Cardiac fibroblast (primary cell): ENCODE data around the gene VTCN1.

Experiments used
- DNase-seq, 2 donors: peaks; one replicate each; pipeline versions ENCODE4 v3.0.0 to v3.0.0-alpha.2; 2010; ENCODE audit warnings: low read depth in 2 of 2
- H3K4me3 ChIP-seq, 2 donors: replicated peaks in 1 of 2; 1 replicate in 1 of 2; 2 replicates in 1 of 2; pipeline ENCODE4 v1.5.1; 2011; ENCODE audit warnings: low read depth in 2 of 2, low read length in 2 of 2, mild to moderate bottlenecking in 2 of 2, moderate library complexity in 1 of 2
- TF ChIP-seq, protein P1 (sequence below): IDR thresholded peaks from one replicate; pipeline ENCODE4 v1.5.1; 2011; ENCODE audit warnings: low read depth, mild to moderate bottlenecking, low read length, inconsistent platforms

VTCN1 gene

DNA sequence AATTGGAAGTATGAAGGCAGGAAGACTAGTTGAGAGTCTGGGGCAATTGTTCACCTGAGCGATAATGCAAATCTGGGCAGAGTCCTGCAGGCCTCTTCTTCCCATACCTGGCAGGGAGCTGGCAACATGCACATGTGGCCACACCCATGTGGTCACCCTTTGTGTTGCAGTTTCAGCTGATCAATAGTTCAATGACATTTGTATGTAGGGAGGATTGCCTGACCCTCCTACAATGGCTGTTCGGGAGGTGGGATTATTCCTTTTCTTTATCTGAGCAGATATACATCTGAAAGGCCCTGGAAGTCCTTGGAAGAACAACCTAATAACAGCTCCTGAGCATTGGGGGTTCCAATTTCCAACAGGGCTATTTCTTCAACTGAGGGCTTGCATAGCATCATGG lies 74.0 kb downstream of the VTCN1 start:
- TF ChIP-seq, protein P1, sequence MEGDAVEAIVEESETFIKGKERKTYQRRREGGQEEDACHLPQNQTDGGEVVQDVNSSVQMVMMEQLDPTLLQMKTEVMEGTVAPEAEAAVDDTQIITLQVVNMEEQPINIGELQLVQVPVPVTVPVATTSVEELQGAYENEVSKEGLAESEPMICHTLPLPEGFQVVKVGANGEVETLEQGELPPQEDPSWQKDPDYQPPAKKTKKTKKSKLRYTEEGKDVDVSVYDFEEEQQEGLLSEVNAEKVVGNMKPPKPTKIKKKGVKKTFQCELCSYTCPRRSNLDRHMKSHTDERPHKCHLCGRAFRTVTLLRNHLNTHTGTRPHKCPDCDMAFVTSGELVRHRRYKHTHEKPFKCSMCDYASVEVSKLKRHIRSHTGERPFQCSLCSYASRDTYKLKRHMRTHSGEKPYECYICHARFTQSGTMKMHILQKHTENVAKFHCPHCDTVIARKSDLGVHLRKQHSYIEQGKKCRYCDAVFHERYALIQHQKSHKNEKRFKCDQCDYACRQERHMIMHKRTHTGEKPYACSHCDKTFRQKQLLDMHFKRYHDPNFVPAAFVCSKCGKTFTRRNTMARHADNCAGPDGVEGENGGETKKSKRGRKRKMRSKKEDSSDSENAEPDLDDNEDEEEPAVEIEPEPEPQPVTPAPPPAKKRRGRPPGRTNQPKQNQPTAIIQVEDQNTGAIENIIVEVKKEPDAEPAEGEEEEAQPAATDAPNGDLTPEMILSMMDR: no peak
- no peak for DNase-seq
- H3K4me3 ChIP-seq: no peak overlapping the region

DNA sequence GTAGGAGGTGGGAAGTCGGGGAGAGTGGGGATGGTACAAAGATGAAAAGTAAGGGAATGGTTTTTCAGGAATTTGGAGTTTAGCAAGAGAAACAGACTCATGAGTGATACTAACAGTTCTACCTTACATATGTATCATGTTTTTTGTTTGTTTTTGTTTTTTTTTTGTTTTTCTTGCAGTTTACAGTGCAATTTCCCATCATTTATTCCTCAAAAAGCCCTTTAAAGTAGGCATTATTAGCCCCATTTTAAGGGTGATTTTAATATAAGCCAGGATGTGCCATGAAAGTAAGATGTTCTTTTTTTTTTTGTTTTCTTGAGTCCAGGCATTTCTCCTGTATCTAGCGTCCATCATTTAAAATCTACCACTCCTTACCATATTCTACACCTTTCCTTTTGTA lies 75.4 kb downstream of the VTCN1 start:
- DNase-seq: no peak
- H3K4me3 ChIP-seq: no peak overlapping the region
- TF ChIP-seq, protein P1: no peak

DNA sequence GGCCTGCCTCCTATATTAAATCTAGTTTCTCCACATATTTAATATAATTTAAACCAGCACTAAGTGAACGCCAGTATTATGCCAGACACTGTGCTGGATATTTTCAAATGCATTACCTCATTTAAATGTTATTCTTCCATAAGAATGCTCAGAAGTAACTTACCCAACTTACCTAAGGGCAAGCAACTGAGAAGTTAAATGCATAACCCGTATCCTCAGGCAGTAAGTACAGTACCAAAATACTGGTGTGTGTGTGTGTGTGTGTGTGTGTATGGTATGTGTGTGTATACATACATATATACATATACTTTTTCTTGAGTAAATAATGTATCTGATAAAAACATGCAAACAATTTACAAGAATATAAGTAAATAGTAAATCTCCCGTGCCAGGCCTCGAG lies 80.2 kb downstream of the VTCN1 start:
- TF ChIP-seq, protein P1: no peak
- no peak for DNase-seq

DNA sequence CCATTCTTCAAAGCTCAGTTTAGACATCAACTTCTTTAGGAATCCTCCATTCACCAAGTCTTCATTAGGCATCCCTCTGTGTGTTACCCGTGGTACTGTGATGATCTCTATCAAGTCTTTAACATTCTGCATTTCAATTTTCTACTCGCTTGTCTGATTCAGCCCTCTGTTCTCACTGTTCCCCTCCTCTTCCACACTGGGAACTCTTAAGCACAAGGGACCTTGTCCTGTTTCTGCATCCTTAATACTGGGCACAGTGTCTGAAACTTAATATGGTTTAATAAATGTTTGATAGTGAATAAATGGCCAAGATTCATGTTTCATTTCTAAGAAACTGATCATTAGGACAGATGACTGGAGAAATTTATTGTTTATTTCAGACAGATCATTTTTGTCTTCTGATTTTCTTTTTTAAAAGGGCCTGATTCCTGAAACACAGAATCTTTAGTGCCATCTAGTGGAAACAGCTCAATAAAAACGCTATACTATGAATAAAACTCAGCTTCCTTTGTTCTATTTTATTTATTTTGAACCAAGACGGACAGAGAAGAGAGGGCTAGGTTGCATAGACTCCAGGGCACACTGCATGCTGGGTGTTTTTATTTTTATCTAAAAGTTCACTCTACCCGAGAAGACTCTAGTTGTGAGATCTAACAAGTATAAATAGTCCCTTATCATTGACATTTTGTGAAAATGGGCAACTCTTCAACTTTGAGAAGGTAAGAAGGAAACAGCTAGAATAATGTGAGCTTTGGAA lies 82.2 kb downstream of the VTCN1 start:
- no peak overlapping the region for H3K4me3 ChIP-seq
- TF ChIP-seq, protein P1: peak; percentile 48
- DNase-seq: peak; percentile 71 to 72

More for the DNA sequence above, 80.2 kb downstream of the VTCN1 start:
- H3K4me3 ChIP-seq: no peak overlapping the region

DNA sequence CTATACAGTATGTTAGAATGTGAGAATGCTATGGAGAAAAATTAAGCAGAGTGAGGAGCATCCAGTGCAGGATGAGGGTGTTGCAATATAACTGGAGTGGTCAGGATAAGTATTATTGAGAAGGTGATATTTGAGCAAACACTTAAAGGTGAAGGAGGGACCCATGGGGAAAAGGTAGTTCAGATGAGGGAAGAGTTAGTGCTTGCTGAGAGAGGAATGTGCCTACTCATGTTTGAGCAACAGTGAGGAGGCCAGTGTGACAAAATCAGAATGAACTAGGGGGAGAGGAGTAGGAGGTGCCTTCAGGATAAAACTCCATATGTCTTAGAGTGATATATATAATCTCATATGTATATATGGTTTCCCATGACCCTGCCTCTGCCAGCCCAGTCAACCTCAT lies 82.9 kb downstream of the VTCN1 start:
- TF ChIP-seq, protein P1: no peak
- no peak overlapping the region for H3K4me3 ChIP-seq
- DNase-seq: peak; percentile 19 to 32

DNA sequence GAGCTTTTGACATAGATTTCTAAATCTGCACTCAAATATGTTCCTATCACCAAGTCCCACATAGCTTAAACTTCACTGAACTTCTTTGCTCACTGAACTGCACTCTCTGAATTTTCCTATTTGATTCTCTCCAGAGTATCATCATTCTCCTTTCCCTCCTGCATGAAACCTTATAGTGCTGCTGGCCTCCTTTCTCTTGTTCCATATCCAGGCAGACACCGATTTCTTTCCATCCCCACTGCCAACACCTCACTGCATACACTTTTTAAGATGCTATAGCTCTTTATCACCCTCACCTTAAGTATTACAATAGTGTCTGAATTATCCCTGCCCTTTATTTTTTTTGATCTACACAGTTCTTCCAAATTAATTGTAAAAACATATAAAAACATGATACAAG lies 86.1 kb downstream of the VTCN1 start:
- no peak overlapping the region for H3K4me3 ChIP-seq
- no peak for DNase-seq
- TF ChIP-seq, protein P1: no peak

DNA sequence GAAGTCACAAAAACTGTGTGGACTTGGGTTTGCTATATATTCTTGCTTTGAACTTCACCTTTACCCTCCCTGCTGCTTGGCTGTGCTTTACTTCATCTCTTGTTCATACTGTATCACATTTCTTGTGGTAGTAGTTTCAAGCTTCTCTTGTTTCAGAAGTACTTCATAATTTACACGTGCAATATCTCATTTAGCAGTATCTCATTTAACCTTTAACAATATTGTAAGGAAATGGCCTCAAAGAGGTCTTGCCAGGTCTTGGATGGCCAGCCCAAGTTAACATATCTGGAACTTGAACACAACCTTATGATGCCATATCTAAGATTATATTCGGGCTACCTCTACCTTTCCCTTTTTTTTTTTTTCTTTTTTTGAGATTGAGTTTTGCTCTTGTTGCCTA lies 87.5 kb downstream of the VTCN1 start:
- no peak for DNase-seq

More for the DNA sequence above, 87.5 kb downstream of the VTCN1 start:
- TF ChIP-seq, protein P1: no peak
- H3K4me3 ChIP-seq: no peak overlapping the region
